IMR-90 (cell line): Measurements from ENCODE around the gene SH3TC1.

ENCODE experiments used
- BHLHE40 ChIP-seq: fragments of 150-350 bp; IDR thresholded peaks from 2 replicates; pipeline ENCODE4 v1.6.1; 2016; ENCODE audit warnings: mild to moderate bottlenecking, low read depth, low read length
- CEBPB ChIP-seq: IDR thresholded peaks from 2 replicates; pipeline ENCODE4 v1.6.1; 2012; ENCODE audit warnings: low read depth, low read length, improper control_type of control experiment
- CHD1 ChIP-seq: IDR thresholded peaks from 2 replicates; pipeline ENCODE4 v1.6.1; 2012; ENCODE audit warnings: low read depth, low read length, improper control_type of control experiment
- ELK1 ChIP-seq: fragments of 150-350 bp; IDR thresholded peaks from 2 replicates; pipeline ENCODE4 v1.6.1; 2016; ENCODE audit warnings: low read depth, mild to moderate bottlenecking, low read length, moderate library complexity, borderline replicate concordance
- MAFK ChIP-seq: IDR thresholded peaks from 2 replicates; pipeline ENCODE4 v1.6.1; 2012; ENCODE audit warnings: low read depth, low read length, improper control_type of control experiment
- MAZ ChIP-seq: IDR thresholded peaks from 2 replicates; pipeline ENCODE4 v1.6.1; 2012; ENCODE audit warnings: low read depth, mild to moderate bottlenecking, low read length, improper control_type of control experiment, moderate library complexity, borderline replicate concordance
- MXI1 ChIP-seq: IDR thresholded peaks from 2 replicates; pipeline ENCODE4 v1.6.1; 2012; ENCODE audit warnings: low read depth, mild to moderate bottlenecking, low read length, moderate library complexity, borderline replicate concordance
- POLR2A ChIP-seq: IDR thresholded peaks from 2 replicates; pipeline ENCODE4 v1.6.1; 2012; ENCODE audit warnings: mild to moderate bottlenecking, low read depth, low read length
- RAD21 ChIP-seq: IDR thresholded peaks from 2 replicates; pipeline ENCODE4 v1.6.1; 2012; ENCODE audit warnings: low read length, improper control_type of control experiment
- RCOR1 ChIP-seq: IDR thresholded peaks from 2 replicates; pipeline ENCODE4 v1.6.1; 2012; ENCODE audit warnings: mild to moderate bottlenecking, low read length, improper control_type of control experiment; ENCODE audit not compliant: insufficient replicate concordance
- RFX5 ChIP-seq: IDR thresholded peaks from 2 replicates; pipeline ENCODE4 v1.8.0; 2012; ENCODE audit warnings: low read depth, mild to moderate bottlenecking, low read length, moderate library complexity
- SMC3 ChIP-seq: fragments of 150-350 bp; IDR thresholded peaks from 2 replicates; pipeline ENCODE4 v1.6.1; 2016; ENCODE audit warnings: low read depth, mild to moderate bottlenecking, antibody characterized with exemption, low read length, moderate library complexity
- USF2 ChIP-seq: fragments of 150-350 bp; IDR thresholded peaks from 2 replicates; pipeline ENCODE4 v1.6.1; 2017; ENCODE audit warnings: mild to moderate bottlenecking, antibody characterized with exemption, low read length, low read depth
- TF ChIP-seq, protein P1 (sequence below): conservative IDR thresholded peaks from 2 replicates; pipeline ENCODE4 v1.5.1; 2012; ENCODE audit warnings: mild to moderate bottlenecking, low read depth, low read length, improper control_type of control experiment

GRCh38 chr4:8235686-8236085, 36.6 kb downstream of the SH3TC1 start:
- TF ChIP-seq, protein P1, sequence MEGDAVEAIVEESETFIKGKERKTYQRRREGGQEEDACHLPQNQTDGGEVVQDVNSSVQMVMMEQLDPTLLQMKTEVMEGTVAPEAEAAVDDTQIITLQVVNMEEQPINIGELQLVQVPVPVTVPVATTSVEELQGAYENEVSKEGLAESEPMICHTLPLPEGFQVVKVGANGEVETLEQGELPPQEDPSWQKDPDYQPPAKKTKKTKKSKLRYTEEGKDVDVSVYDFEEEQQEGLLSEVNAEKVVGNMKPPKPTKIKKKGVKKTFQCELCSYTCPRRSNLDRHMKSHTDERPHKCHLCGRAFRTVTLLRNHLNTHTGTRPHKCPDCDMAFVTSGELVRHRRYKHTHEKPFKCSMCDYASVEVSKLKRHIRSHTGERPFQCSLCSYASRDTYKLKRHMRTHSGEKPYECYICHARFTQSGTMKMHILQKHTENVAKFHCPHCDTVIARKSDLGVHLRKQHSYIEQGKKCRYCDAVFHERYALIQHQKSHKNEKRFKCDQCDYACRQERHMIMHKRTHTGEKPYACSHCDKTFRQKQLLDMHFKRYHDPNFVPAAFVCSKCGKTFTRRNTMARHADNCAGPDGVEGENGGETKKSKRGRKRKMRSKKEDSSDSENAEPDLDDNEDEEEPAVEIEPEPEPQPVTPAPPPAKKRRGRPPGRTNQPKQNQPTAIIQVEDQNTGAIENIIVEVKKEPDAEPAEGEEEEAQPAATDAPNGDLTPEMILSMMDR, result no peak
- TF ChIP-seq POLR2A, result no peak
- TF ChIP-seq USF2, result no peak
- no peak for TF ChIP-seq CHD1
- TF ChIP-seq RCOR1, result no peak
- no peak for TF ChIP-seq MAZ
- no peak for TF ChIP-seq BHLHE40
- no peak for TF ChIP-seq ELK1
- TF ChIP-seq SMC3, result no peak
- no peak for TF ChIP-seq RAD21
- TF ChIP-seq RFX5, result no peak
- TF ChIP-seq MXI1, result no peak
- no peak for TF ChIP-seq CEBPB
- TF ChIP-seq MAFK, result no peak
